ENCODE results near the gene TIRAP.

DNA sequence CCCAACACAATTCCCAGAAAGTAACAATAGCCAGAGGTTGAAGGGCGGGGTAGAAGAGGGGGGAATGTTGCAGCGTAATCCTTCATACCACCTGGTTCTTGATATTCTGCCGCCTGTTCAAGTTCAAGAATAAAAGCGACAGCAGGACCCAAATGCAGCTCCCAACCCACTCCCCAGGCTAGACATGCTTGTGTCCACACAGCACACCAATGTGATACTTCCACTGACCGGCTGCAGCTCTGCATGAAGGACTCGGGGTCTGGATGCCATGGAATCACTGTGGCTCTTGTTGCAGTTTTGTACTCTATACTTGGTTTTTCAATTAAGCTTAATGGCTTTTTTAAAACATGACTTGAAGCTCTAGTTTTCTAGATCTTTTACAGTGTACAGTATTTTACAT lies 20.7 kb upstream of the TIRAP start:
- TF ChIP-seq, protein P1, sequence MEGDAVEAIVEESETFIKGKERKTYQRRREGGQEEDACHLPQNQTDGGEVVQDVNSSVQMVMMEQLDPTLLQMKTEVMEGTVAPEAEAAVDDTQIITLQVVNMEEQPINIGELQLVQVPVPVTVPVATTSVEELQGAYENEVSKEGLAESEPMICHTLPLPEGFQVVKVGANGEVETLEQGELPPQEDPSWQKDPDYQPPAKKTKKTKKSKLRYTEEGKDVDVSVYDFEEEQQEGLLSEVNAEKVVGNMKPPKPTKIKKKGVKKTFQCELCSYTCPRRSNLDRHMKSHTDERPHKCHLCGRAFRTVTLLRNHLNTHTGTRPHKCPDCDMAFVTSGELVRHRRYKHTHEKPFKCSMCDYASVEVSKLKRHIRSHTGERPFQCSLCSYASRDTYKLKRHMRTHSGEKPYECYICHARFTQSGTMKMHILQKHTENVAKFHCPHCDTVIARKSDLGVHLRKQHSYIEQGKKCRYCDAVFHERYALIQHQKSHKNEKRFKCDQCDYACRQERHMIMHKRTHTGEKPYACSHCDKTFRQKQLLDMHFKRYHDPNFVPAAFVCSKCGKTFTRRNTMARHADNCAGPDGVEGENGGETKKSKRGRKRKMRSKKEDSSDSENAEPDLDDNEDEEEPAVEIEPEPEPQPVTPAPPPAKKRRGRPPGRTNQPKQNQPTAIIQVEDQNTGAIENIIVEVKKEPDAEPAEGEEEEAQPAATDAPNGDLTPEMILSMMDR (IDR thresholded peaks at IDR 0.05), result no peak
- TF ChIP-seq NFYB (CRISPR knock-in tag; conservative IDR thresholded peaks at IDR 0.05; ENCODE audit: low read depth), result no peak
- TF ChIP-seq MXD4 (CRISPR knock-in tag; IDR thresholded peaks at IDR 0.05; ENCODE audit: borderline replicate concordance), result no peak
- TF ChIP-seq NR1H2 (CRISPR knock-in tag; IDR thresholded peaks at IDR 0.05), result no peak
- TF ChIP-seq, protein P2, sequence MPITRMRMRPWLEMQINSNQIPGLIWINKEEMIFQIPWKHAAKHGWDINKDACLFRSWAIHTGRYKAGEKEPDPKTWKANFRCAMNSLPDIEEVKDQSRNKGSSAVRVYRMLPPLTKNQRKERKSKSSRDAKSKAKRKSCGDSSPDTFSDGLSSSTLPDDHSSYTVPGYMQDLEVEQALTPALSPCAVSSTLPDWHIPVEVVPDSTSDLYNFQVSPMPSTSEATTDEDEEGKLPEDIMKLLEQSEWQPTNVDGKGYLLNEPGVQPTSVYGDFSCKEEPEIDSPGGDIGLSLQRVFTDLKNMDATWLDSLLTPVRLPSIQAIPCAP (CRISPR knock-in tag; IDR thresholded peaks at IDR 0.05), result no peak
- TF ChIP-seq, protein P3, sequence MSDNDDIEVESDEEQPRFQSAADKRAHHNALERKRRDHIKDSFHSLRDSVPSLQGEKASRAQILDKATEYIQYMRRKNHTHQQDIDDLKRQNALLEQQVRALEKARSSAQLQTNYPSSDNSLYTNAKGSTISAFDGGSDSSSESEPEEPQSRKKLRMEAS (CRISPR knock-in tag; IDR thresholded peaks at IDR 0.05), result no peak
- no peak for TF ChIP-seq SMAD3 (CRISPR knock-in tag; IDR thresholded peaks at IDR 0.05; ENCODE audit: borderline replicate concordance)
- TF ChIP-seq FOXP1 (CRISPR knock-in tag; IDR thresholded peaks at IDR 0.05; ENCODE audit: borderline replicate concordance), result no peak
- TF ChIP-seq ZBTB21 (CRISPR knock-in tag; IDR thresholded peaks at IDR 0.05; ENCODE audit: borderline replicate concordance), result no peak

All from WTC11 (cell line).